Mammary epithelial cell (primary cell): ENCODE data around the gene DGKQ.

Experiments used
- CTCF ChIP-seq, 2 donors: IDR thresholded peaks in 1 of 2; conservative IDR thresholded peaks in 1 of 2; 2 replicates each; pipeline ENCODE4 v1.5.1; 2011 to 2012; ENCODE audit warnings: inconsistent platforms in 2 of 2, low read length in 2 of 2, mild to moderate bottlenecking in 2 of 2, control low read depth in 1 of 2, low read depth in 1 of 2; ENCODE audit not compliant: insufficient read depth in 1 of 2; ENCODE audit errors: extremely low read depth in 1 of 2
- EZH2 ChIP-seq: IDR thresholded peaks from 2 replicates; pipeline ENCODE4 v1.6.1; 2012; ENCODE audit warnings: low read length, inconsistent platforms, borderline replicate concordance

- TF ChIP-seq CTCF (conservative IDR thresholded peaks at IDR 0.05 in 1 of 2, IDR thresholded peaks at IDR 0.05 in 1 of 2; ENCODE audit: extremely low read depth in 1 of 2, insufficient read depth in 1 of 2, low read depth in 1 of 2, low read length in 2 of 2) (no peak), EZH2 (no peak)
These were observed 1.5 kb downstream of the DGKQ start for GRCh38 chr4:971666-972500.
